Measurements from ENCODE around the gene PDIA5. TPM values are rescaled to one million over a fixed set of nuclear protein-coding genes. Genes with fewer than 3 reads are reported as not detected.

The PDIA5 gene
- total RNA-seq, 1 experiment from 2014 or later, result 33.4 TPM

GRCh38 chr3:123036352-123037014, 30.3 kb upstream of the PDIA5 start:
- in situ Hi-C loops (cut with HindIII; ENCODE audit: low pct_unique_long_range_greater_than_20kb, low sequenced_read_pairs), result no loop called here
- no peak for DNase-seq (ENCODE audit: low read depth, low spot score)

GRCh38 chr3:123037015-123037375, 29.8 kb upstream of the PDIA5 start:
- DNase-seq (ENCODE audit: low read depth, low spot score), result no peak
- in situ Hi-C loops (cut with HindIII; ENCODE audit: low pct_unique_long_range_greater_than_20kb, low sequenced_read_pairs), result no loop called here

GRCh38 chr3:123038751-123039150, 28.1 kb upstream of the PDIA5 start:
- no peak for DNase-seq (ENCODE audit: low read depth, low spot score)
- in situ Hi-C loops (cut with HindIII; ENCODE audit: low pct_unique_long_range_greater_than_20kb, low sequenced_read_pairs), result no loop called here

- DNase-seq (ENCODE audit: low read depth, low spot score), result no peak
- in situ Hi-C loops (cut with HindIII; ENCODE audit: low pct_unique_long_range_greater_than_20kb, low sequenced_read_pairs), result no loop called here
Observed at GRCh38 chr3:123039178-123039577, 27.6 kb upstream of the PDIA5 start.

- no peak for DNase-seq (ENCODE audit: low read depth, low spot score)
- in situ Hi-C loops (cut with HindIII; ENCODE audit: low pct_unique_long_range_greater_than_20kb, low sequenced_read_pairs), result no loop called here
Observed at GRCh38 chr3:123042413-123042812, 24.4 kb upstream of the PDIA5 start.

- no peak for DNase-seq (ENCODE audit: low read depth, low spot score)
- in situ Hi-C loops (cut with HindIII; ENCODE audit: low pct_unique_long_range_greater_than_20kb, low sequenced_read_pairs), result no loop called here
Observed at GRCh38 chr3:123044981-123045763, 21.7 kb upstream of the PDIA5 start.

- in situ Hi-C loops (cut with HindIII; ENCODE audit: low pct_unique_long_range_greater_than_20kb, low sequenced_read_pairs), result no loop called here
- no peak for DNase-seq (ENCODE audit: low read depth, low spot score)
Observed at GRCh38 chr3:123046262-123047061, 20.4 kb upstream of the PDIA5 start.

GRCh38 chr3:123047062-123047319, 19.8 kb upstream of the PDIA5 start:
- in situ Hi-C loops (cut with HindIII; ENCODE audit: low pct_unique_long_range_greater_than_20kb, low sequenced_read_pairs), result no loop called here

GRCh38 chr3:123048480-123049237, 18.2 kb upstream of the PDIA5 start:
- in situ Hi-C loops (cut with HindIII; ENCODE audit: low pct_unique_long_range_greater_than_20kb, low sequenced_read_pairs), result no loop called here
- no peak for DNase-seq (ENCODE audit: low read depth, low spot score)

More at GRCh38 chr3:123047062-123047319, 19.8 kb upstream of the PDIA5 start:
- no peak for DNase-seq (ENCODE audit: low read depth, low spot score)

GRCh38 chr3:123050666-123051065, 16.2 kb upstream of the PDIA5 start:
- DNase-seq (ENCODE audit: low read depth, low spot score), result no peak
- in situ Hi-C loops (cut with HindIII; ENCODE audit: low pct_unique_long_range_greater_than_20kb, low sequenced_read_pairs), result no loop called here

GRCh38 chr3:123053107-123053506, 13.7 kb upstream of the PDIA5 start:
- in situ Hi-C loops (cut with HindIII; ENCODE audit: low pct_unique_long_range_greater_than_20kb, low sequenced_read_pairs), result no loop called here
- DNase-seq (ENCODE audit: low read depth, low spot score), result no peak

- in situ Hi-C loops (cut with HindIII; ENCODE audit: low pct_unique_long_range_greater_than_20kb, low sequenced_read_pairs), result no loop called here
- no peak for DNase-seq (ENCODE audit: low read depth, low spot score)
Observed at GRCh38 chr3:123054109-123054778, 12.6 kb upstream of the PDIA5 start.

GRCh38 chr3:123054931-123055330, 11.9 kb upstream of the PDIA5 start:
- in situ Hi-C loops (cut with HindIII; ENCODE audit: low pct_unique_long_range_greater_than_20kb, low sequenced_read_pairs), result no loop called here
- DNase-seq (ENCODE audit: low read depth, low spot score), result no peak

GRCh38 chr3:123055352-123055751, 11.5 kb upstream of the PDIA5 start:
- no peak for DNase-seq (ENCODE audit: low read depth, low spot score)
- in situ Hi-C loops (cut with HindIII; ENCODE audit: low pct_unique_long_range_greater_than_20kb, low sequenced_read_pairs), result no loop called here

GRCh38 chr3:123058505-123058904, 8.3 kb upstream of the PDIA5 start:
- in situ Hi-C loops (cut with HindIII; ENCODE audit: low pct_unique_long_range_greater_than_20kb, low sequenced_read_pairs), result no loop called here
- DNase-seq (ENCODE audit: low read depth, low spot score), result no peak

GRCh38 chr3:123060054-123060453, 6.8 kb upstream of the PDIA5 start:
- DNase-seq (ENCODE audit: low read depth, low spot score), result no peak
- in situ Hi-C loops (cut with HindIII; ENCODE audit: low pct_unique_long_range_greater_than_20kb, low sequenced_read_pairs), result no loop called here

- DNase-seq (ENCODE audit: low read depth, low spot score), result no peak
- in situ Hi-C loops (cut with HindIII; ENCODE audit: low pct_unique_long_range_greater_than_20kb, low sequenced_read_pairs), result no loop called here
Observed at GRCh38 chr3:123061856-123062255, 5.0 kb upstream of the PDIA5 start.

GRCh38 chr3:123063034-123063433, 3.8 kb upstream of the PDIA5 start:
- in situ Hi-C loops (cut with HindIII; ENCODE audit: low pct_unique_long_range_greater_than_20kb, low sequenced_read_pairs), result no loop called here
- DNase-seq (ENCODE audit: low read depth, low spot score), result no peak

Data from SK-MEL-5 (cell line).